Measurements from ENCODE around the gene GMEB2.

GRCh38 chr20:63576311-63576710 is 50.6 kb downstream of the GMEB2 start:
- TF ChIP-seq MXI1 (IDR thresholded peaks at IDR 0.05; ENCODE audit: low read depth, low read length) (no peak), TAF1 (IDR thresholded peaks at IDR 0.05; ENCODE audit: borderline replicate concordance, low read depth, low read length) (no peak), EP300 (IDR thresholded peaks at IDR 0.05; ENCODE audit: borderline replicate concordance in 1 of 2, low read depth in 1 of 2, low read length in 1 of 2) (no peak), POLR2AphosphoS5 (IDR thresholded peaks at IDR 0.05; ENCODE audit: low read depth, low read length) (no peak), GATA2 (CRISPR knock-in tag; IDR thresholded peaks at IDR 0.05) (no peak), TCF12 (IDR thresholded peaks at IDR 0.05) (no peak), CTCF (IDR thresholded peaks at IDR 0.05) (no peak), PBX3 (IDR thresholded peaks at IDR 0.05) (no peak), YY1 (IDR thresholded peaks at IDR 0.05; ENCODE audit: low read depth) (no peak), REST (IDR thresholded peaks at IDR 0.05; ENCODE audit: low read depth, low read length) (no peak), IRF3 (IDR thresholded peaks at IDR 0.05; ENCODE audit: low read depth, low read length) (no peak)
